H1 (cell line): ENCODE results near the gene FBXW8. TPM values are rescaled to one million over a fixed set of nuclear protein-coding genes. Genes with fewer than 3 reads are reported as not detected.

Experiments
- ASH2L ChIP-seq: fragments of 200-600, 300-600 bp; sonication (generic); IDR thresholded peaks from one replicate; pipeline ENCODE4 v1.7.1; 2017; ENCODE audit warnings: low read length
- CEBPB ChIP-seq: IDR thresholded peaks from 2 replicates; pipeline ENCODE4 v1.6.1; 2012; ENCODE audit warnings: low read depth, low read length
- CHD1 ChIP-seq: IDR thresholded peaks from 2 replicates; pipeline ENCODE4 v1.6.1; 2012; ENCODE audit warnings: low read depth, low read length, improper control_type of control experiment
- CHD2 ChIP-seq: IDR thresholded peaks from 2 replicates; pipeline ENCODE4 v1.6.1; 2012; ENCODE audit warnings: low read length, improper control_type of control experiment
- CTBP2 ChIP-seq: IDR thresholded peaks from 2 replicates; pipeline ENCODE4 v1.7.0; 2011; ENCODE audit warnings: borderline replicate concordance, mild to moderate bottlenecking, moderate library complexity, mixed read lengths, low read length; ENCODE audit not compliant: insufficient read depth, insufficient read length
- EP300 ChIP-seq, 2 experiments: IDR thresholded peaks; 1 replicate in 1 of 2; 2 replicates in 1 of 2; pipeline ENCODE4 v1.6.1; 2011 to 2012; ENCODE audit warnings: low read depth in 2 of 2, low read length in 2 of 2, mild to moderate bottlenecking in 2 of 2, borderline replicate concordance in 1 of 2, inconsistent platforms in 1 of 2, moderate library complexity in 1 of 2
- EZH2 ChIP-seq: fragments of 200-600 bp; sonication (generic); IDR thresholded peaks from 2 replicates; pipeline ENCODE4 v1.7.1; 2012; ENCODE audit warnings: low read depth, mild to moderate bottlenecking, moderate library complexity, low read length, inconsistent platforms; ENCODE audit not compliant: severe bottlenecking
- GTF2F1 ChIP-seq: IDR thresholded peaks from 2 replicates; pipeline ENCODE4 v1.6.1; 2012; ENCODE audit warnings: low read depth, low read length, improper control_type of control experiment, borderline replicate concordance
- HDAC2 ChIP-seq, 2 experiments: fragments of 300-600 bp in 1 of 2; sonication (generic) in 1 of 2; IDR thresholded peaks; 2 replicates each; pipeline ENCODE4 v1.6.1; 2011 to 2012; ENCODE audit warnings: low read depth in 2 of 2, low read length in 2 of 2, mild to moderate bottlenecking in 2 of 2, moderate library complexity in 2 of 2, borderline replicate concordance in 1 of 2, inconsistent platforms in 1 of 2
- HDAC6 ChIP-seq: IDR thresholded peaks from one replicate; pipeline ENCODE4 v1.7.1; 2012; ENCODE audit warnings: low read depth, mild to moderate bottlenecking, inconsistent platforms, low read length, moderate library complexity
- KDM5A ChIP-seq: fragments of 200-600 bp; IDR thresholded peaks from 2 replicates; pipeline ENCODE4 v1.7.1; 2012; ENCODE audit warnings: mild to moderate bottlenecking, low read length, inconsistent platforms, mixed read lengths
- RAD21 ChIP-seq, 2 experiments: IDR thresholded peaks in 1 of 2; conservative IDR thresholded peaks in 1 of 2; 2 replicates each; pipeline ENCODE4 v1.6.1; 2011; ENCODE audit warnings: low read depth in 2 of 2, low read length in 2 of 2, improper control_type of control experiment in 1 of 2, inconsistent platforms in 1 of 2, mild to moderate bottlenecking in 1 of 2, moderate library complexity in 1 of 2
- RBBP5 ChIP-seq: IDR thresholded peaks from 2 replicates; pipeline ENCODE4 v1.7.1; 2012; ENCODE audit warnings: low read depth, mild to moderate bottlenecking, inconsistent platforms, low read length, moderate library complexity, borderline replicate concordance
- SIRT6 ChIP-seq: IDR thresholded peaks from one replicate; pipeline ENCODE4 v1.7.1; 2012; ENCODE audit warnings: low read length, inconsistent platforms
- SP4 ChIP-seq: IDR thresholded peaks from 2 replicates; pipeline ENCODE4 v1.6.1; 2012; ENCODE audit warnings: low read length, inconsistent platforms
- SRF ChIP-seq: IDR thresholded peaks from 2 replicates; pipeline ENCODE4 v1.6.1; 2011; ENCODE audit warnings: mild to moderate bottlenecking, low read depth, low read length, moderate library complexity
- TAF1 ChIP-seq: IDR thresholded peaks from 2 replicates; pipeline ENCODE4 v1.6.1; 2011; ENCODE audit warnings: mild to moderate bottlenecking, low read depth, low read length
- YY1 ChIP-seq: IDR thresholded peaks from 2 replicates; pipeline ENCODE4 v1.6.1; 2011; ENCODE audit warnings: low read depth, mild to moderate bottlenecking, low read length
- polyA plus RNA-seq, 7 experiments: library from polyadenylated mRNA; depleted of rRNA in 3 of 7; stranded (reverse) in 5 of 7; unstranded in 2 of 7; fragments of >200 nt in 5 of 7; fragments of 200-250 nt in 2 of 7; gene quantifications; 1 replicate in 5 of 7; 2 replicates in 1 of 7; 4 replicates in 1 of 7; pipeline versions ENCODE4 v1.2.1 to v1.2.3, GENCODE V29; 2011 to 2013; ENCODE audit warnings: missing spikeins in 2 of 7, mixed read lengths in 2 of 7
- total RNA-seq: library from RNA; stranded (reverse); fragmentation: NEBNext Ultra II Directional; extraction: Animal tissue kit (Norgen Biotek cat#: 25700); gene quantifications from 2 replicates; pipeline ENCODE4 v1.2.1, GENCODE V29; 2021
- TF ChIP-seq, protein P1 (sequence below): IDR thresholded peaks from 2 replicates; pipeline ENCODE4 v1.6.1; 2012; ENCODE audit warnings: low read length, inconsistent platforms
- TF ChIP-seq, protein P2 (sequence below): IDR thresholded peaks from 2 replicates; pipeline ENCODE4 v1.6.1; 2011; ENCODE audit warnings: low read length, improper control_type of control experiment
- TF ChIP-seq, protein P3 (sequence below): IDR thresholded peaks from 2 replicates; pipeline ENCODE4 v1.6.1; 2012; ENCODE audit warnings: inconsistent platforms

Gene FBXW8
- total and polyA plus RNA-seq, 2 of the 8 experiments (the other 6 are each of a cell fraction or from before 2014, with no cell fraction given), result 15.8 to 16.0 TPM

DNA sequence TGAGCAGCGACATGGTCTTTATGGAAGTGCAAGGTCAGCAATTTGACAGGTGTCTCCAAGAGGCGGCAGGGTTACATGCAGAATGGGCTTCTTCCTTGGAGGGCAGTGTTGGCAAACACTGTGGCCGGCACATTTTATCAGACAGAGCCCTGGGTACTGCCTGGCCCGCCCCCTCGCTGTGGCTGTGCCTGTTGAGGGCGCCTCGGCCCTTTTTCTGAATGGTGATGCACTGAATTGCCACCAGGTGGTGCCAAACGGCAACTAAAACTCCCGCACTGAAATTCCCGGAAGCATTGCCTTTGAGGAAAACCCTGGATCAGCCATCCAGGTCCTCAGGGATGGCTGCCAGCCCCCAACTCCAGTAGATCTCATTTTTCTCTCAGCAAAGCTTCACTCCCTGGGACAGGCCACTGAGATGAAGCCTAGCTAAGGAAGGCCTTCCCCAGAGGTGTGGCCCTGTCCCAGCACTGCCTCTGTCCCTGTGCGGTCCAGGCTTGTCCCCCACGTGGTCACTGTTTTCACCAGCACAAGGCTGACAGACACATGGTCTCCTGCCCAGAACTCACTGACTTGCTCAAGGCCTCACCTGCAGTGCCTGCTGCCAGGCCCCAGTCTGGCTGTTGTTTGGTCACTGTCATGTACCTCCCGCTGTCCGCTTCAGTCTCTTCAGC lies 114.9 kb downstream of the FBXW8 start (continued):
- TF ChIP-seq CHD1 (no peak), YY1 (no peak; the same call in none of the 2 replicates), CEBPB (no peak), HDAC2 (IDR thresholded peaks at IDR 0.05; ENCODE audit: borderline replicate concordance in 1 of 2, low read depth in 2 of 2, low read length in 2 of 2) (no peak), EP300 (IDR thresholded peaks at IDR 0.05; ENCODE audit: borderline replicate concordance in 1 of 2, low read depth in 2 of 2, low read length in 2 of 2) (no peak), HDAC6 (no peak), SRF (no peak), CHD2 (no peak), TAF1 (no peak), RBBP5 (no peak), ASH2L (no peak), GTF2F1 (no peak), EZH2 (no peak), SP4 (0 out of 2 replicates have a peak, but pooled peaks have one; percentile 74), SIRT6 (no peak), CTBP2 (no peak), RAD21 (IDR thresholded peaks at IDR 0.05 in 1 of 2, conservative IDR thresholded peaks at IDR 0.05 in 1 of 2; ENCODE audit: low read depth in 2 of 2, low read length in 2 of 2) (peak; percentile 94 to 98), KDM5A (no peak)
- TF ChIP-seq, protein P1, sequence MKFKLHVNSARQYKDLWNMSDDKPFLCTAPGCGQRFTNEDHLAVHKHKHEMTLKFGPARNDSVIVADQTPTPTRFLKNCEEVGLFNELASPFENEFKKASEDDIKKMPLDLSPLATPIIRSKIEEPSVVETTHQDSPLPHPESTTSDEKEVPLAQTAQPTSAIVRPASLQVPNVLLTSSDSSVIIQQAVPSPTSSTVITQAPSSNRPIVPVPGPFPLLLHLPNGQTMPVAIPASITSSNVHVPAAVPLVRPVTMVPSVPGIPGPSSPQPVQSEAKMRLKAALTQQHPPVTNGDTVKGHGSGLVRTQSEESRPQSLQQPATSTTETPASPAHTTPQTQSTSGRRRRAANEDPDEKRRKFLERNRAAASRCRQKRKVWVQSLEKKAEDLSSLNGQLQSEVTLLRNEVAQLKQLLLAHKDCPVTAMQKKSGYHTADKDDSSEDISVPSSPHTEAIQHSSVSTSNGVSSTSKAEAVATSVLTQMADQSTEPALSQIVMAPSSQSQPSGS, result no peak
- TF ChIP-seq, protein P2, sequence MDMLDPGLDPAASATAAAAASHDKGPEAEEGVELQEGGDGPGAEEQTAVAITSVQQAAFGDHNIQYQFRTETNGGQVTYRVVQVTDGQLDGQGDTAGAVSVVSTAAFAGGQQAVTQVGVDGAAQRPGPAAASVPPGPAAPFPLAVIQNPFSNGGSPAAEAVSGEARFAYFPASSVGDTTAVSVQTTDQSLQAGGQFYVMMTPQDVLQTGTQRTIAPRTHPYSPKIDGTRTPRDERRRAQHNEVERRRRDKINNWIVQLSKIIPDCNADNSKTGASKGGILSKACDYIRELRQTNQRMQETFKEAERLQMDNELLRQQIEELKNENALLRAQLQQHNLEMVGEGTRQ, result no peak
- TF ChIP-seq, protein P3, sequence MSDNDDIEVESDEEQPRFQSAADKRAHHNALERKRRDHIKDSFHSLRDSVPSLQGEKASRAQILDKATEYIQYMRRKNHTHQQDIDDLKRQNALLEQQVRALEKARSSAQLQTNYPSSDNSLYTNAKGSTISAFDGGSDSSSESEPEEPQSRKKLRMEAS, result 0 out of 2 replicates have a peak, but pooled peaks have one; percentile 22
